H9 (cell line): Measurements from ENCODE around the gene GMPR2. TPM values are rescaled to one million over a fixed set of nuclear protein-coding genes. Genes with fewer than 3 reads are reported as not detected.

ENCODE experiments used
- DNase-seq: peaks from one replicate; pipeline ENCODE4 v3.0.0-alpha.2; 2017
- H2AFZ ChIP-seq: one replicate; pipeline ENCODE4 v1.6.1; 2013; ENCODE audit warnings: mild to moderate bottlenecking, low read length, control low read depth, moderate library complexity
- H2AK5ac ChIP-seq: 2 replicates; pipeline ENCODE4 v1.6.1; 2013; ENCODE audit warnings: low read length, control low read depth, mixed read lengths; ENCODE audit not compliant: insufficient read length
- H2BK120ac ChIP-seq: one replicate; pipeline ENCODE4 v1.6.1; 2013; ENCODE audit warnings: low read depth, mild to moderate bottlenecking, low read length, control low read depth, inconsistent platforms; ENCODE audit not compliant: poor library complexity, severe bottlenecking
- H2BK12ac ChIP-seq: 2 replicates; pipeline ENCODE4 v1.6.1; 2013; ENCODE audit warnings: low read length, control low read depth, mixed read lengths, low read depth; ENCODE audit not compliant: insufficient read length
- H2BK15ac ChIP-seq: 2 replicates; pipeline ENCODE4 v1.6.1; 2013; ENCODE audit warnings: low read depth, low read length, control low read depth
- H2BK20ac ChIP-seq: one replicate; pipeline ENCODE4 v1.6.1; 2013; ENCODE audit warnings: low read depth, mild to moderate bottlenecking, low read length, control low read depth, inconsistent platforms; ENCODE audit not compliant: poor library complexity, severe bottlenecking
- H2BK5ac ChIP-seq: 2 replicates; pipeline ENCODE4 v1.6.1; 2013; ENCODE audit warnings: low read length, control low read depth, mixed read lengths; ENCODE audit not compliant: insufficient read length
- H3K14ac ChIP-seq: 2 replicates; pipeline ENCODE4 v1.6.1; 2013; ENCODE audit warnings: low read length, control low read depth; ENCODE audit not compliant: insufficient read depth
- H3K18ac ChIP-seq: 2 replicates; pipeline ENCODE4 v1.6.1; 2013; ENCODE audit warnings: low read depth, mild to moderate bottlenecking, mixed read lengths, low read length, control low read depth; ENCODE audit not compliant: insufficient read length
- H3K23ac ChIP-seq: 2 replicates; pipeline ENCODE4 v1.6.1; 2013; ENCODE audit warnings: low read length, control low read depth, mixed read lengths, low read depth; ENCODE audit not compliant: insufficient read length
- H3K23me2 ChIP-seq: 2 replicates; pipeline ENCODE4 v1.6.1; 2013; ENCODE audit warnings: low read depth, mild to moderate bottlenecking, mixed read lengths, low read length, control low read depth; ENCODE audit not compliant: insufficient read length, poor library complexity, severe bottlenecking
- H3K27ac ChIP-seq: 2 replicates; pipeline ENCODE4 v1.5.1; 2013; ENCODE audit warnings: low read length, control low read depth, mixed read lengths, low read depth; ENCODE audit not compliant: insufficient read length
- H3K27me3 ChIP-seq: 2 replicates; pipeline ENCODE4 v1.6.1; 2013; ENCODE audit warnings: low read length, control low read depth, inconsistent platforms; ENCODE audit not compliant: insufficient read depth
- H3K4ac ChIP-seq: 2 replicates; pipeline ENCODE4 v1.6.1; 2013; ENCODE audit warnings: low read depth, mild to moderate bottlenecking, control low read depth, inconsistent platforms, low read length, moderate library complexity
- H3K4me1 ChIP-seq: 2 replicates; pipeline ENCODE4 v1.6.1; 2013; ENCODE audit warnings: low read length, control low read depth, inconsistent platforms; ENCODE audit not compliant: insufficient read depth
- H3K4me2 ChIP-seq: 2 replicates; pipeline ENCODE4 v1.6.1; 2013; ENCODE audit warnings: low read length, control low read depth, mixed read lengths; ENCODE audit not compliant: insufficient read length, insufficient read depth
- H3K56ac ChIP-seq: 2 replicates; pipeline ENCODE4 v1.6.1; 2013; ENCODE audit warnings: low read depth, mild to moderate bottlenecking, mixed read lengths, low read length, control low read depth; ENCODE audit not compliant: insufficient read length
- H3K79me1 ChIP-seq: 2 replicates; pipeline ENCODE4 v1.6.1; 2013; ENCODE audit warnings: low read depth, mild to moderate bottlenecking, moderate library complexity, low read length, control low read depth, inconsistent platforms; ENCODE audit not compliant: insufficient read depth, poor library complexity, severe bottlenecking
- H3K79me2 ChIP-seq: 2 replicates; pipeline ENCODE4 v1.6.1; 2013; ENCODE audit warnings: low read length, control low read depth, inconsistent platforms; ENCODE audit not compliant: insufficient read depth
- H3K9ac ChIP-seq: 2 replicates; pipeline ENCODE4 v1.6.1; 2013; ENCODE audit warnings: low read length, control low read depth, mixed read lengths; ENCODE audit not compliant: insufficient read length; ENCODE audit errors: extremely low read depth
- H3K9me3 ChIP-seq: one replicate; pipeline ENCODE4 v1.6.1; 2013; ENCODE audit warnings: low read depth, low read length, inconsistent platforms; ENCODE audit not compliant: control insufficient read depth
- H3T11ph ChIP-seq: one replicate; pipeline ENCODE4 v1.6.1; 2013; ENCODE audit warnings: mild to moderate bottlenecking, low read length, control low read depth, inconsistent platforms
- H4K20me1 ChIP-seq: one replicate; pipeline ENCODE4 v1.6.1; 2013; ENCODE audit not compliant: control insufficient read depth, insufficient read length, insufficient read depth
- H4K5ac ChIP-seq: 2 replicates; pipeline ENCODE4 v1.6.1; 2013; ENCODE audit warnings: low read depth, mild to moderate bottlenecking, mixed read lengths, low read length, control low read depth; ENCODE audit not compliant: insufficient read length
- H4K8ac ChIP-seq: replicated peaks from 2 replicates; pipeline ENCODE4 v1.6.1; 2013; ENCODE audit warnings: low read length, control low read depth, mixed read lengths, low read depth; ENCODE audit not compliant: insufficient read length
- H4K91ac ChIP-seq: 2 replicates; pipeline ENCODE4 v1.6.1; 2013; ENCODE audit warnings: low read depth, mild to moderate bottlenecking, moderate library complexity, mixed read lengths, low read length, control low read depth; ENCODE audit not compliant: insufficient read length
- H3K27ac Mint-ChIP-seq, 3 experiments: 2 replicates in 2 of 3; 3 replicates in 1 of 3; pipeline ENCODE4 v1.8.0; 2020 to 2021; ENCODE audit warnings: mixed read lengths in 3 of 3, mild to moderate bottlenecking in 1 of 3, moderate library complexity in 1 of 3
- H3K27me3 Mint-ChIP-seq: 2 replicates; pipeline ENCODE4 v1.8.0; 2021; ENCODE audit warnings: low read depth, mild to moderate bottlenecking, moderate library complexity, mixed read lengths
- H3K36me3 Mint-ChIP-seq, 3 experiments: 2 replicates in 2 of 3; 3 replicates in 1 of 3; pipeline ENCODE4 v1.8.0; 2020 to 2021; ENCODE audit warnings: low read depth in 3 of 3, mixed read lengths in 3 of 3; ENCODE audit not compliant: insufficient read depth in 1 of 3
- H3K4me1 Mint-ChIP-seq, 2 experiments: 2 replicates each; pipeline ENCODE4 v1.8.0; 2020; ENCODE audit warnings: mixed read lengths in 2 of 2
- H3K4me3 Mint-ChIP-seq, 2 experiments: 2 replicates in 1 of 2; 3 replicates in 1 of 2; pipeline ENCODE4 v1.8.0; 2020 to 2021; ENCODE audit warnings: mild to moderate bottlenecking in 2 of 2, mixed read lengths in 2 of 2, moderate library complexity in 1 of 2
- H3K9me3 Mint-ChIP-seq, 2 experiments: 2 replicates in 1 of 2; 3 replicates in 1 of 2; pipeline ENCODE4 v1.8.0; 2020; ENCODE audit warnings: mild to moderate bottlenecking in 2 of 2, mixed read lengths in 2 of 2, moderate library complexity in 1 of 2
- WGBS: extraction: QIAGEN DNeasy Blood & Tissue Kit; methylation state at CpG from one replicate; pipeline ENCODE4 v1.1.7; 2013; ENCODE audit warnings: missing lambda C conversion rate, low lambda C conversion rate, mixed read lengths; ENCODE audit not compliant: insufficient read length; ENCODE audit errors: extremely low coverage; 5-methylcytosine and 5-hydroxymethylcytosine counted together
- total RNA-seq: library from RNA; stranded (reverse); gene quantifications from 2 replicates; pipeline ENCODE4 v1.2.1, GENCODE V29; 2021
- TF ChIP-seq, protein P1 (sequence below): fragments of 200-600 bp; sonication (generic); conservative IDR thresholded peaks from 3 replicates; pipeline ENCODE4 v1.8.0; 2021; ENCODE audit warnings: antibody characterized with exemption, mild to moderate bottlenecking

Gene GMPR2
- total RNA-seq, 1 experiment from 2014 or later = 84.7 TPM

DNA sequence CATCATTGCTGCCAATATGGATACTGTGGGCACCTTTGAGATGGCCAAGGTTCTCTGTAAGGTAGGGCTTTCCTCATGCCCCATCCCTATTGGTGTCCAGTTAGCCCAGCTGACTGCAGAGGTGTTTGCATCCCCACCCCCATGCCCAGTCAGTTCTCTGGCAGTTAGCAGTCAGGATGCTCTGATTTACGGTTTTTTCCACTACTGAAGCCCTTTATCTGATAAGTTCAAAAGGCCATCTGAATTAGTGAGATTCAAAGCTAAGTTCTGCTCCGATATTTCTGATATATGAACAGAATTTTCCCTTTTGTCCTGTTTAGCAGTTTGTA, 773 bp downstream of the GMPR2 start:
- H3K4me2 ChIP-seq = peak overlapping the region; percentile 99
- TF ChIP-seq, protein P1, sequence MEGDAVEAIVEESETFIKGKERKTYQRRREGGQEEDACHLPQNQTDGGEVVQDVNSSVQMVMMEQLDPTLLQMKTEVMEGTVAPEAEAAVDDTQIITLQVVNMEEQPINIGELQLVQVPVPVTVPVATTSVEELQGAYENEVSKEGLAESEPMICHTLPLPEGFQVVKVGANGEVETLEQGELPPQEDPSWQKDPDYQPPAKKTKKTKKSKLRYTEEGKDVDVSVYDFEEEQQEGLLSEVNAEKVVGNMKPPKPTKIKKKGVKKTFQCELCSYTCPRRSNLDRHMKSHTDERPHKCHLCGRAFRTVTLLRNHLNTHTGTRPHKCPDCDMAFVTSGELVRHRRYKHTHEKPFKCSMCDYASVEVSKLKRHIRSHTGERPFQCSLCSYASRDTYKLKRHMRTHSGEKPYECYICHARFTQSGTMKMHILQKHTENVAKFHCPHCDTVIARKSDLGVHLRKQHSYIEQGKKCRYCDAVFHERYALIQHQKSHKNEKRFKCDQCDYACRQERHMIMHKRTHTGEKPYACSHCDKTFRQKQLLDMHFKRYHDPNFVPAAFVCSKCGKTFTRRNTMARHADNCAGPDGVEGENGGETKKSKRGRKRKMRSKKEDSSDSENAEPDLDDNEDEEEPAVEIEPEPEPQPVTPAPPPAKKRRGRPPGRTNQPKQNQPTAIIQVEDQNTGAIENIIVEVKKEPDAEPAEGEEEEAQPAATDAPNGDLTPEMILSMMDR = no peak
- peaks cover 3% of the 10 kb centered on the region; the same call in 1 of the 2 replicates for H3K79me2 ChIP-seq
- H3K27me3 Mint-ChIP-seq = no peaks in the 10 kb centered on the region
- WGBS = no CpG with 5 or more reads among the region's 2 CpGs
- H3K4me3 Mint-ChIP-seq = peak overlapping the region; percentile 98 to 99
- no peak overlapping the region for H2BK5ac ChIP-seq
- H3K9me3 ChIP-seq = no peaks in the 10 kb centered on the region
- H3K9ac ChIP-seq = peak overlapping the region; percentile 89
- no peak overlapping the region for H3T11ph ChIP-seq
- peaks cover 8% of the 10 kb centered on the region for H3K79me1 ChIP-seq
- no peak overlapping the region for H3K14ac ChIP-seq
- 0 out of 2 replicates have a peak, but pooled peaks cover 6% of the 10 kb centered on the region for H3K4me1 ChIP-seq
- no peak for DNase-seq
- H3K27ac ChIP-seq = no peak overlapping the region
- no peaks in the 10 kb centered on the region for H3K27me3 ChIP-seq
- H4K20me1 ChIP-seq = no peaks in the 10 kb centered on the region
- no peak overlapping the region for H3K4ac ChIP-seq
- H4K8ac ChIP-seq = no peak overlapping the region
- peak overlapping the region in 1 of 3 experiments; percentile 99; a peak in 1 of 7 replicates for H3K27ac Mint-ChIP-seq
- H3K23me2 ChIP-seq = peaks cover 15% of the 10 kb centered on the region
- no peak overlapping the region for H3K23ac ChIP-seq
- no peak overlapping the region for H2BK120ac ChIP-seq
- no peak overlapping the region for H4K5ac ChIP-seq
- H3K56ac ChIP-seq = no peak overlapping the region
- H2BK12ac ChIP-seq = no peak overlapping the region
- no peak overlapping the region for H4K91ac ChIP-seq
- no peaks in the 10 kb centered on the region for H3K9me3 Mint-ChIP-seq
- no peak overlapping the region for H2BK20ac ChIP-seq
- no peak overlapping the region for H2AFZ ChIP-seq
- no peak overlapping the region for H3K18ac ChIP-seq
- H2BK15ac ChIP-seq = no peak overlapping the region
- peaks cover 8 to 22% of the 10 kb centered on the region in 2 experiments for H3K4me1 Mint-ChIP-seq
- H3K36me3 Mint-ChIP-seq = peaks cover 26 to 48% (median 45%) of the 10 kb centered on the region in 3 experiments; a peak in 6 of 7 replicates
- no peak overlapping the region for H2AK5ac ChIP-seq
